H1 (cell line): ENCODE measurements around the gene DOCK9. TPM values are rescaled to one million over a fixed set of nuclear protein-coding genes. Genes with fewer than 3 reads are reported as not detected.

Experiments
- CTCF ChIA-PET: fragments of 300-600 bp; sonication (Branson Sonifier 250); formaldehyde crosslinking; loops from one replicate; lab custom pipeline; 2021; ENCODE audit not compliant: partially characterized antibody; lab: Charles Lee
- POLR2A ChIA-PET: fragments of 300-600 bp; sonication (Branson Sonifier 250); formaldehyde crosslinking; loops from one replicate; lab custom pipeline; 2021; ENCODE audit warnings: inconsistent platforms; ENCODE audit not compliant: partially characterized antibody; lab: Charles Lee
- DNase-seq, 2 experiments: peaks; one replicate each; pipeline versions ENCODE4 v3.0.0 to v3.0.0-alpha.2; 2010 to 2022; ENCODE audit warnings: low spot score in 2 of 2, low read depth in 1 of 2, mixed read lengths in 1 of 2
- FAIRE-seq: peaks from 2 replicates; lab custom pipeline; 2011; peaks lifted over from hg19 to GRCh38; lab: Jason Lieb, UNC
- H2AFZ ChIP-seq: 2 replicates; pipeline ENCODE4 v1.8.1; 2012; ENCODE audit warnings: low read length, inconsistent platforms
- H2AK5ac ChIP-seq: 2 replicates; pipeline ENCODE4 v1.6.1; 2013; ENCODE audit warnings: low read depth, low read length
- H2BK120ac ChIP-seq: replicated peaks from 2 replicates; pipeline ENCODE3; 2013; ENCODE audit warnings: low read depth, low read length, inconsistent platforms
- H2BK12ac ChIP-seq: 2 replicates; pipeline ENCODE4 v1.6.1; 2013; ENCODE audit warnings: low read depth, low read length
- H2BK15ac ChIP-seq: 2 replicates; pipeline ENCODE4 v1.6.1; 2013; ENCODE audit warnings: low read length
- H2BK20ac ChIP-seq: 2 replicates; pipeline ENCODE4 v1.6.1; 2013; ENCODE audit warnings: low read length
- H2BK5ac ChIP-seq: 2 replicates; pipeline ENCODE4 v1.6.1; 2013; ENCODE audit warnings: low read depth, low read length
- H3K14ac ChIP-seq: 2 replicates; pipeline ENCODE4 v1.6.1; 2013; ENCODE audit warnings: inconsistent platforms; ENCODE audit not compliant: insufficient read length
- H3K18ac ChIP-seq: 2 replicates; pipeline ENCODE4 v1.6.1; 2013; ENCODE audit warnings: low read length; ENCODE audit errors: extremely low read depth
- H3K23ac ChIP-seq: 2 replicates; pipeline ENCODE4 v1.6.1; 2013; ENCODE audit warnings: inconsistent platforms; ENCODE audit not compliant: insufficient read length
- H3K23me2 ChIP-seq: 2 replicates; pipeline ENCODE4 v1.6.1; 2013; ENCODE audit warnings: low read depth, low read length
- H3K27ac ChIP-seq: 2 replicates; pipeline ENCODE4 v1.6.1; 2011; ENCODE audit warnings: low read depth, low read length, inconsistent platforms
- H3K27me3 ChIP-seq, 4 experiments: replicated peaks in 1 of 4; 1 replicate in 1 of 4; 2 replicates in 3 of 4; pipeline versions ENCODE4 v1.6.1 to v1.8.1; 2011 to 2013; ENCODE audit warnings: low read length in 3 of 4, mild to moderate bottlenecking in 3 of 4, inconsistent platforms in 2 of 4, mixed read lengths in 2 of 4, moderate library complexity in 1 of 4; ENCODE audit not compliant: control insufficient read depth in 3 of 4, insufficient read depth in 3 of 4; ENCODE audit errors: extremely low read depth in 1 of 4
- H3K36me3 ChIP-seq, 4 experiments: 2 replicates each; pipeline versions ENCODE4 v1.6.1 to v1.8.1; 2011 to 2013; ENCODE audit warnings: mild to moderate bottlenecking in 4 of 4, low read length in 3 of 4, moderate library complexity in 2 of 4, control low read depth in 1 of 4, inconsistent platforms in 1 of 4; ENCODE audit not compliant: insufficient read depth in 4 of 4, control insufficient read depth in 2 of 4
- H3K4ac ChIP-seq: replicated peaks from 2 replicates; pipeline ENCODE3; 2013; ENCODE audit warnings: low read length, low read depth, mixed read lengths, inconsistent platforms; ENCODE audit not compliant: insufficient read length
- H3K4me1 ChIP-seq, 4 experiments: replicated peaks in 1 of 4; 1 replicate in 1 of 4; 2 replicates in 3 of 4; pipeline versions ENCODE4 v1.6.1 to v1.8.1; 2011 to 2013; ENCODE audit warnings: low read length in 3 of 4, inconsistent platforms in 2 of 4, mixed read lengths in 1 of 4; ENCODE audit not compliant: insufficient read depth in 4 of 4, control insufficient read depth in 3 of 4
- H3K4me2 ChIP-seq, 2 experiments: 2 replicates each; pipeline versions ENCODE4 v1.6.1 to v1.8.1; 2011 to 2013; ENCODE audit warnings: low read depth in 2 of 2, low read length in 2 of 2, control low read depth in 1 of 2, inconsistent platforms in 1 of 2, mild to moderate bottlenecking in 1 of 2; ENCODE audit not compliant: insufficient read depth in 1 of 2
- H3K4me3 ChIP-seq, 4 experiments: fragments of 200-600, 300-600 bp in 1 of 4; sonication (generic), shearing (Covaris generic), sonication (Bioruptor Twin) in 1 of 4; 2 replicates each; pipeline versions ENCODE4 v1.5.1 to v1.8.1; 2011 to 2016; ENCODE audit warnings: low read length in 4 of 4, low read depth in 3 of 4, control low read depth in 2 of 4, inconsistent platforms in 2 of 4, mild to moderate bottlenecking in 2 of 4, mixed read lengths in 1 of 4, moderate library complexity in 1 of 4; ENCODE audit not compliant: insufficient read depth in 2 of 4; ENCODE audit errors: extremely low read depth in 1 of 4
- H3K56ac ChIP-seq: replicated peaks from 2 replicates; pipeline ENCODE3; 2013; ENCODE audit warnings: low read depth, mild to moderate bottlenecking, mixed read lengths, low read length, inconsistent platforms; ENCODE audit not compliant: insufficient read length
- H3K79me1 ChIP-seq: 2 replicates; pipeline ENCODE4 v1.6.1; 2013; ENCODE audit warnings: low read depth, low read length, control low read depth
- H3K79me2 ChIP-seq, 2 experiments: 2 replicates each; pipeline versions ENCODE4 v1.6.1 to v1.8.1; 2012 to 2013; ENCODE audit warnings: low read length in 2 of 2, mild to moderate bottlenecking in 2 of 2, inconsistent platforms in 1 of 2; ENCODE audit not compliant: insufficient read depth in 2 of 2, control insufficient read depth in 1 of 2
- H3K9ac ChIP-seq, 4 experiments: replicated peaks in 1 of 4; 1 replicate in 1 of 4; 2 replicates in 3 of 4; pipeline versions ENCODE4 v1.6.1 to v1.8.1; 2011 to 2013; ENCODE audit warnings: low read depth in 3 of 4, low read length in 3 of 4, control low read depth in 2 of 4, mild to moderate bottlenecking in 2 of 4, moderate library complexity in 2 of 4, inconsistent platforms in 1 of 4; ENCODE audit errors: extremely low read depth in 1 of 4
- H3K9me3 ChIP-seq, 2 experiments: 2 replicates each; pipeline versions ENCODE4 v1.6.1 to v1.8.1; 2012 to 2013; ENCODE audit warnings: mild to moderate bottlenecking in 2 of 2, moderate library complexity in 2 of 2, control low read depth in 1 of 2, inconsistent platforms in 1 of 2, low read depth in 1 of 2, low read length in 1 of 2, mixed read lengths in 1 of 2; ENCODE audit not compliant: insufficient read depth in 2 of 2
- H4K20me1 ChIP-seq, 2 experiments: replicated peaks in 1 of 2; 2 replicates each; pipeline versions ENCODE3 to v1.8.1; 2011 to 2013; ENCODE audit warnings: inconsistent platforms in 2 of 2, low read length in 2 of 2, mild to moderate bottlenecking in 1 of 2; ENCODE audit not compliant: insufficient read depth in 2 of 2, control insufficient read depth in 1 of 2
- H4K5ac ChIP-seq: 2 replicates; pipeline ENCODE4 v1.6.1; 2013; ENCODE audit warnings: low read length, low read depth, mixed read lengths, inconsistent platforms; ENCODE audit not compliant: insufficient read length
- H4K8ac ChIP-seq: 2 replicates; pipeline ENCODE4 v1.8.0; 2013; ENCODE audit warnings: mild to moderate bottlenecking, moderate library complexity, low read length, inconsistent platforms; ENCODE audit not compliant: insufficient read depth; ENCODE audit errors: extremely low read depth
- H4K91ac ChIP-seq: replicated peaks from 2 replicates; pipeline ENCODE3; 2013; ENCODE audit warnings: low read length, mixed read lengths, inconsistent platforms; ENCODE audit not compliant: insufficient read length
- CTBP2 ChIP-seq: IDR thresholded peaks from 2 replicates; pipeline ENCODE4 v1.7.0; 2011; ENCODE audit warnings: borderline replicate concordance, mild to moderate bottlenecking, moderate library complexity, mixed read lengths, low read length; ENCODE audit not compliant: insufficient read depth, insufficient read length
- JUND ChIP-seq: IDR thresholded peaks from 2 replicates; pipeline ENCODE4 v1.6.1; 2011; ENCODE audit warnings: mild to moderate bottlenecking, improper control_type of control experiment, low read length
- KDM5A ChIP-seq: fragments of 200-600 bp; IDR thresholded peaks from 2 replicates; pipeline ENCODE4 v1.7.1; 2012; ENCODE audit warnings: mild to moderate bottlenecking, low read length, inconsistent platforms, mixed read lengths
- POLR2AphosphoS5 ChIP-seq: IDR thresholded peaks from 2 replicates; pipeline ENCODE4 v1.6.1; 2011; ENCODE audit warnings: low read depth, low read length
- SRF ChIP-seq: IDR thresholded peaks from 2 replicates; pipeline ENCODE4 v1.6.1; 2011; ENCODE audit warnings: mild to moderate bottlenecking, low read depth, low read length, moderate library complexity
- ZNF274 ChIP-seq: IDR thresholded peaks from 2 replicates; pipeline ENCODE4 v1.7.0; 2012; ENCODE audit warnings: low read length, borderline replicate concordance; ENCODE audit errors: extremely low read depth
- WGBS, 2 experiments: shearing (Covaris generic) in 1 of 2; methylation state at CpG; one replicate each; pipeline versions ENCODE4 v1.1.6 to v1.1.7; 2013 to 2015; ENCODE audit warnings: low lambda C conversion rate in 2 of 2, mixed read lengths in 2 of 2, inconsistent platforms in 1 of 2, low coverage in 1 of 2, missing lambda C conversion rate in 1 of 2; ENCODE audit not compliant: insufficient replicate concordance in 2 of 2, insufficient coverage in 1 of 2, insufficient read length in 1 of 2; ENCODE audit errors: extremely low coverage in 1 of 2, missing lambda C conversion rate in 1 of 2; 5-methylcytosine and 5-hydroxymethylcytosine counted together
- polyA plus RNA-seq, 7 experiments: library from polyadenylated mRNA; depleted of rRNA in 3 of 7; stranded (reverse) in 5 of 7; unstranded in 2 of 7; fragments of >200 nt in 5 of 7; fragments of 200-250 nt in 2 of 7; gene quantifications; 1 replicate in 5 of 7; 2 replicates in 1 of 7; 4 replicates in 1 of 7; pipeline versions ENCODE4 v1.2.1 to v1.2.3, GENCODE V29; 2011 to 2013; ENCODE audit warnings: missing spikeins in 2 of 7, mixed read lengths in 2 of 7
- total RNA-seq: library from RNA; stranded (reverse); fragmentation: NEBNext Ultra II Directional; extraction: Animal tissue kit (Norgen Biotek cat#: 25700); gene quantifications from 2 replicates; pipeline ENCODE4 v1.2.1, GENCODE V29; 2021
- TF ChIP-seq, protein P1 (sequence below): IDR thresholded peaks from 2 replicates; pipeline ENCODE4 v1.6.1; 2011; ENCODE audit warnings: low read depth, mild to moderate bottlenecking, low read length; ENCODE audit not compliant: insufficient read depth
- TF ChIP-seq, protein P2 (sequence below): IDR thresholded peaks from 2 replicates; pipeline ENCODE4 v1.6.1; 2012; ENCODE audit warnings: low read length, inconsistent platforms

DOCK9 gene
- total and polyA plus RNA-seq, 2 of the 8 experiments (the other 6 are each of a cell fraction or from before 2014, with no cell fraction given) = 21.6 to 31.5 TPM

DNA sequence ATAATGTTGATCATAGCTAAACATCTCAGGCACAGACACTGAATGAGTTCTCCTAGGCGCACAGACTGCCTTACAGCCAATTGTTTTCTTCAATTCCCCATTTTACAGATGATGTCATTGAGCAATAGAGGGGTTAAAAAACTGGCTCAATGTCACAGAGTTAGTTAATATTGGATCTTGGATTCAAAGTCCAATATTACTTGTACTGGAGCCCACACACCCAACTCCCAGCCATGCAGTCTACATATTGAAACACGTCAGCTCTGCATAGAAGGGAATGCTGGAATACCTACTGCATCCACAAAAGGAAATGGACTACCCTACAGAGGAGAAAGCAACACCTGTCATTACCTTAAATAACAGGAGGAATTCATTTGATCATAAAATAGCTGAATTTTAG lies 149.2 kb downstream of the DOCK9 start:
- Histone ChIP-seq H2AK5ac (no peak overlapping the region), H3K4ac (no peak overlapping the region), H3K4me3 (no peak overlapping the region), H3K79me1 (no peaks in the 10 kb centered on the region; the same call in 1 of the 2 replicates), H4K20me1 (no peaks in the 10 kb centered on the region), H3K23ac (no peak overlapping the region), H2BK5ac (no peak overlapping the region), H3K4me1 (peaks cover 0 to 9% (median 5%) of the 10 kb centered on the region in 4 experiments; a peak in 4 of 7 replicates), H2BK12ac (no peak overlapping the region), H2BK20ac (no peak overlapping the region), H3K9me3 (no peaks in the 10 kb centered on the region), H4K91ac (no peak overlapping the region), H3K79me2 (no peaks in the 10 kb centered on the region), H2BK15ac (no peak overlapping the region), H3K23me2 (no peaks in the 10 kb centered on the region), H3K27me3 (no peaks in the 10 kb centered on the region; a peak in 2 of 7 replicates), H3K14ac (no peak overlapping the region), H3K56ac (no peak overlapping the region), H3K9ac (no peak overlapping the region), H3K18ac (no peak overlapping the region), H3K36me3 (no peaks in the 10 kb centered on the region), H4K5ac (no peak overlapping the region), H2BK120ac (no peak overlapping the region), H3K27ac (no peak overlapping the region), H4K8ac (no peak overlapping the region), H3K4me2 (no peak overlapping the region), H2AFZ (no peak overlapping the region)
- ChIA-PET POLR2A (interaction anchor here (1.2 kb wide), 1 partner anchor 12 kb away, joined by 3 read pairs; no protein-coding TSS in a partner anchor), CTCF (interaction anchor here (0.6 to 4.4 kb wide), 15 partner anchors 9 to 755 kb away, joined by 3 to 59 read pairs (median 4); no protein-coding TSS in a partner anchor)
- 90% methylated on average over 2 of the region's 2 CpGs; no CpG with 5 or more reads in 1 of the 2 experiments for WGBS, 2 experiments
- TF ChIP-seq SRF (no peak), KDM5A (no peak), JUND (no peak), ZNF274 (no peak), CTBP2 (no peak), POLR2AphosphoS5 (no peak)
- TF ChIP-seq, protein P1, sequence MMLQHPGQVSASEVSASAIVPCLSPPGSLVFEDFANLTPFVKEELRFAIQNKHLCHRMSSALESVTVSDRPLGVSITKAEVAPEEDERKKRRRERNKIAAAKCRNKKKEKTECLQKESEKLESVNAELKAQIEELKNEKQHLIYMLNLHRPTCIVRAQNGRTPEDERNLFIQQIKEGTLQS = no peak
- TF ChIP-seq, protein P2, sequence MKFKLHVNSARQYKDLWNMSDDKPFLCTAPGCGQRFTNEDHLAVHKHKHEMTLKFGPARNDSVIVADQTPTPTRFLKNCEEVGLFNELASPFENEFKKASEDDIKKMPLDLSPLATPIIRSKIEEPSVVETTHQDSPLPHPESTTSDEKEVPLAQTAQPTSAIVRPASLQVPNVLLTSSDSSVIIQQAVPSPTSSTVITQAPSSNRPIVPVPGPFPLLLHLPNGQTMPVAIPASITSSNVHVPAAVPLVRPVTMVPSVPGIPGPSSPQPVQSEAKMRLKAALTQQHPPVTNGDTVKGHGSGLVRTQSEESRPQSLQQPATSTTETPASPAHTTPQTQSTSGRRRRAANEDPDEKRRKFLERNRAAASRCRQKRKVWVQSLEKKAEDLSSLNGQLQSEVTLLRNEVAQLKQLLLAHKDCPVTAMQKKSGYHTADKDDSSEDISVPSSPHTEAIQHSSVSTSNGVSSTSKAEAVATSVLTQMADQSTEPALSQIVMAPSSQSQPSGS = no peak
- DNase-seq (no peak), FAIRE-seq (no peak)
